GOT3 (cell line): ENCODE data around the gene GFOD2.

ENCODE experiments used
- DNase-seq: peaks from one replicate; lab custom pipeline; 2025; ENCODE audit warnings: mixed read lengths; lab: John Stamatoyannopoulos, UW

GFOD2 gene

DNA sequence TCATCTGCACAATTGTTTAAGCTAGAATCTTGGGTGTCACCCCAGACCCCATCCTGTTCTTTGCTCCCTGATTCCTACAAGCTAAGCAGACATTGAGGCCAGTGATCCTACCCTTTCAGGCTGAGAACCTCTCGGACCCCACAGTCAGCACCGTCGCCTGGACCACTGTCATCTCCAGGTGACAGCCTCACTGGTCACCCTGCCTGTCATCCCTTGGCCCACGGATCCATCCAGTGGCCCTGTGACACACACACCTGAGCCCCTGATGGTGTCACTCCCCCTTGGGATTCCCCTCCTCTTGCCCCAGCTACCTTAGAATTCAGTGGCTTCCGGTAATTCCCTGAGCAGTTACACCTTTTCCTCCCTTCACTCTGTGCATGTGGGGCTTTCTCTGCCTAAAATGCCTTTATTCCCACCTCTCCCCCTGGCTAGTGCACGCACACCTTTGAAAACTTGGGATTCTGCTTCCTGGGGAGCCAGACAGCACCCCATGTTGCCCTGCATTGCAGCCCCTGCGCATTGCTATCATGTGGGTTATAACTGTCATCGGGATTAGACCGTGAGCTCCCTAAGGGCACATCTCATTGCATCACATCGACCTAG, 49.5 kb downstream of the GFOD2 start:
- DNase-seq, result no peak

DNA sequence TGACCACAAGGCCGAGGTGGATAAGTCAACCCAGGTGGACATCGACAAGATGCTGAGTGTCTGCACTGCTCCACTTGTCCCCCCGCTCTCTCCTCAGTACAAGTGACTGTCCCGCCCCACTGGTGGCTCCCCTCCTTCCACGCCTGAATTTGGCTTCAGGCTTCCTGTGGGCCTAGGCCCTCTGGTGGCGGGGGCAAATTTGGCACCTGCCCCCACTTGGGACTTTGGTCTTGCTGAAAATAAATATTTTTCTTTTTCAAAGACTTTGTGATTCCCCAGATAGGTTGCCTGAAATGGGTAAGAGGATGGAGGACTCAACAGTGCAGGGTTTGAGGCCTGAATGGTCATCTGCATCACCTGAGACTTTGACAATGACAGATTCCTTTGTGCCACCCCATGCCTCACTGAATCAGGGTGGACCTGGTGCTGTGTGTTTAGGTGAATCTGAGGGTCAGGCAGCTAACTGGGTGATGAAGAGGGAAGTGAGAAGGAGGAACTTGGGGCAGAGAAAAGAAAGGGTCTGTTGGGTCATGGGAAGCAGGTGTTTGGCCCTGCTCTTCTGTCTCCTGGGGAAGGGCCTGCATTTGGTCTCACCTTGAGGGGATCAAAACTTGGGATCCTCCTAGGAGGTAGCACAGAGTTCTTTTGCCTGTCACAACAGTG, 50.5 kb downstream of the GFOD2 start:
- no peak for DNase-seq

DNA sequence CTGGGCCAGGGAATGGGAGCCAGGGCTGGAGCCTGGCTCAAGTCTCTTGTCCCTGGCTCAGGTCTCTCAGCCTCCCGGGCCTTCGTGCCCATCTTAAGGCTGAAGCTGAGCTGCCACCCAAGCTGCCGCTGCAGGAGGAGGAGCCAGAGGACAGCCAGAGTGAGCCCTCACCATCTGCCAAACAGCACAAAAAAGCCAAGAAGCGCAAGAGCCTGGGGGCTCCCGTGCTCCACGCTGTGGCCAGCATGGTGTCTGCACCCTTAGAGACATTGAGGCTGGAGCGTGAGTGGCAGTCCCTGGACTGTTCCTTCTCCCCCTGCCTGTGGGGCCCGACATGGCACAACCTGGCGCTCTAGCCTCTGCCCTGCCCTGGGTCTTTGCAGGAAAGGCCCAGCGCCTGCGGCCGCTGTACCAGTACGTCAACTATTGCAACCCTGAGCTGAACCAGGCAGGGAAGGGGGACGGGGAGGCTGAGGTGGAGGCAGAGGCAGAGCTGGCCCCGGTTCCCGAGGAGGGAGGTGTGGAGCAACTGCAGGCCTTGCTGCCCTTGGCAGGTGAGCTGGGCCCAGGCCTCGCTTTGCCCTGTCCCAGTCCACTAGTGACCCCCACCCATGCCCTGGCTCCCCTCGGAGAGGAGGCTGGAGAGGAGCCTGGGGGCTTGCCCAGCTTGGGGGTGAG, 51.2 kb downstream of the GFOD2 start:
- peak; percentile 71 for DNase-seq

DNA sequence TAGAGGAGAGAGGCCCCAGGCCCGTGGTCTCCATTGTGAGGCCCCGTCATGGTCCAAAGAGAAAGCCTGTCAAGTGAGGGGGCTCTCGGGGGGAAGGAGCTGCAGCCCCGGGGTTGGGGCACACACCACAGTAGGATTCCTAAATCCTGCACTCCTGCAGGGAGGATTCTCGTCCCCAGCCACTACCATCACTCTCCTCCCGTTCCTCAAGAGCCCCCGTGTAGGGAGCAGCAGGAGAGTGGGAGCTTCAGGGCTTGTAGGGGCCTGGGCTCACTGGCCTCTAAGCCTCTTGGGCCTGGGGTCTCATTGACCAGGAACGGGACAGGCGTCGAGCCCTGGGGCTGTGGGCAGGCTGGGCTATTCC, 51.7 kb downstream of the GFOD2 start:
- DNase-seq, result no peak

DNA sequence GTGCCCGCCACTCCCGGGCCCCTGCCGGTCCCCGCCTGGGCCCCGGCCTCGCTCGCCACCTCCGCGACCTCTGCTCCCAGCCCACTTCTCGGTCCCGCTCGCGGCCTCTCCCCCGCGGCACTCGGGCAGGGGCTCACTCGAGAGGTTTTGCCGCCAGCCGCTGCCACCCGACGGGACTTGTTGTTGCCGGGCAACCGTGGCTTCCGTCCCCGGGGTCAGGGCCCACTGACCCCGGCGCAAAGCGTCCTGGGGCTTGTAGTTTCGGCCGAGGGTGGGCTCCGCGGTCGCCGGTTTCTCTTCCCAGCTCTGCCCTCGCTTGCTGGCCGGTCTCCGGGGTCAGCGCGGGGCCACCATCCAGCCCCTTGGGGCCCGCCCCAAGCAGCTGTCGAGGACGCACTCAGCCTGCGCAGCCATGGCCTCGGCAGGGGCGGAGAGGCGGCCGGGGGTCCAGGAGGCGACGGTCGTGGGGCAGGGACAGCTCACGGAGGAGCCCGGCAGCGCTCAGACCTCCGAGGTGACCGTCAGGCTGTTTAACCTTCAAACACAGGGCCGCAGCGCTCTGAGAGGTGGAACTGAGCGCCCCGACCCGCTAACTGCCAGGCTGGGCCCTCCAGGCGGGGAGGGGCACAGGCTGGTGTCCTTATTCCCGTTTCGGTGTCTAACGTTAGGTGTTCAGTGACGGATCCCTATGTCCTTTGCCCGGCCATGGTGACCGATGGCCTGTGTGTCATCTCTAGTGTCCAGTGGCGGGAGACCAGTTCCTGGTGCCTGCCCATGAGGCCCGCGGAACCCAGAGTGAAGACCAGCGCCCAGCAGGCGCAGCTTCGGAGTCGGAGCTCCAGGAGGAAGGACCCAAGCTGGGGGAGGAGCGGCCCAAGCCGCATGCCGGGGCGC, 52.3 kb downstream of the GFOD2 start, which contains the start of the genes C16orf86 and ENKD1:
TSS of gene C16orf86 (plus strand) at position 256 of the 894 bp plus-strand sequence. CDS start at position 413, 157 bp downstream.
TSS of gene ENKD1 (minus strand) at position 192 of the 894 bp plus-strand sequence. CDS start 308 bp downstream, outside the sequence.
- DNase-seq, result peak; percentile 20

DNA sequence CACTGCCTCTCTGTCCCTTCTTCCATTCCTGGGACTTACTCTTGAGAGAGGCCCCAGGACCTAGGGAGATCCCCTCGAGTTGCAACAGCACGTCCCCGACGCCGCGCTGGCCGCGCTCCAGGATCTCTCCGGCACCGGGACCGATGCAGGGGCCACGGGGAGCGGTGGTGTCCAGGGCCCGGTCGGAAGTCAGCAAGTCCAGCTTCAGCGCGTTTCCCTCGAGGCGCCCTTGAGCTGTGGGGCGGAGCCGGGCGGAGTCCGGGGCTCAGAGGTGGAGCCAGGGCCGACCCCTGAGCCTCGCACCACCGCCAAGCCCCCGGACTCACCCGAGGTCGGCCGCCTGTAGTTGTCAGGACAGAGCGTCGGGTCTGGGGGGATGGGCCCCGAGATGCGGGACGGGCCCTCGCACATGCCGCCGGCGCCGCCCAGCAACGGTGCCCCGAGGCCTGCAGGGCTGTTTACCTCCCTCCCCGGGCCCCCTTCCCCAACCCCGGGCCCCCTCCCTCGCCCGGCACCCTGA, 53.0 kb downstream of the GFOD2 start:
- no peak for DNase-seq

DNA sequence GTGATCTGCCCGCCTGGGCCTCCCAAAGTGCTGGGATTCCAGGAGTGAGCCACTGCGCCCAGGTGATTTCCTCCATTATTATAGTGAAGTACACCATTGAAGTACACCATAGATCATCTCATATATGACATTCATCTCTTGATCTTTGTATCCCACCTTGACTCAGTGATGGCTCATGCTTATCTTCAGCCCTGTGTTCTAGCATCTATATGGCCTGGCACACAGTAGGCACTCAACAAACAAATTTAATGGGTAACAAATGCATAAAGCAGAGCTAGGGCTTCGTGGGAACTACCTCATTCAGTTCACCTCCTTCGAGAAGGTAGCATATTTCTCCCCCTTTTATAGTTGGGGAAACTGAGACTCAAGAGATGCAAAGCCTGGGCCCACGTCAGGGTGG, 53.5 kb downstream of the GFOD2 start:
- no peak for DNase-seq

DNA sequence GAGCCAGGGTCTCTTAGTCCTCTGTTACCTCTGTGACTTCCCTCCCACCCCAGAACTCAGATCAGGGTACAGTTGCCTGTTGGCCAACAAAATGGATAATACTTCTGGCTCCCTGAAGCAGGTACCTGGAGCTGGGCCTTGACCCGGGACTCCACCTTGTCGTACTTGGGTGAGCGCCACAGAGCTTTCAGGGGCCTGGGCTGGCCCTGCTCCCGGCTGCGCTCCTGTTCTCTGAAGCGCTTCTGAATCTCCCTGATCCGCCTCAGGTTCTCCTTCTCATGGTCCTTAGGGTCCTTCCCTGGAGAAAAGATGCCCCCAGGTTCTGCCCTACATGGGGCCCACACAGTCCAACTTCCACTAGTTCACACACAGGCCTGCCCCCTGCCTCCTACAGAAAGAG, 54.2 kb downstream of the GFOD2 start:
- DNase-seq, result no peak

DNA sequence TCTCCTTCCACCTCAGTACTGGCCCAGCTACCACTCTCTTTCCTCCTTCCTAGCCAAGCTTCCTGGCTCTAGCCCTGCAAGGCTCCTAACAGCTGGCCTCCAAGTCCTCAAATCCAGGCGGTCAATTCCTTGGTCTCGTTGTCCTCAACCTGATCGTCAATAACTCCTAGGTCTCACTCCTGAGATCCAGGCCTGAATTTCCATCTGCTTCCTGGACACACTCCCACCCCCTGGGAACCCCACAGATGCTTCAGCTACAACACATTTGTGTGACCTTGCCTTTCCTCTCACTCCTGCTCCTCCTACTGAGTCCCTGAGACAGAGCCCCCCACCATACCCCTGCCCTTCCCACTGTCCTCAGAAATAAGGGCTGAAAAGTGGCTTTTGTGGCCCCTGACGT, 54.9 kb downstream of the GFOD2 start:
- DNase-seq, result no peak

DNA sequence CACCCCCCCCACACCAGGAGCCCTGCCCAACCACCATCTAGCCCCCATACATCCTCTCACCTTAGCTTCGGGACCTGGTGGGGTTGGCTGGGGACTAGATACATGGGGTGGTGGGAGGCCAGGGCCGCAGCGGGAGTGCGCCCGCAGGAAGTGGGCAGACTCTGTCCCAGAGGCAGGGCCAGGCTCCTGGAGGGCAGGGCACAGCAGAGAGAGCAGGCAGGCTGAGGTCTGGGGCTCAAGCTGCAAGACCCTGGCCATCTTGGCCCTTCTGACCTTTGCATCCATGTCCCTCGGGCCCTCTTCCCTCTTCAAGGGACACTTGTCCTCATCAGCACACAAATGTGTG, 55.3 kb downstream of the GFOD2 start:
- DNase-seq, result no peak

DNA sequence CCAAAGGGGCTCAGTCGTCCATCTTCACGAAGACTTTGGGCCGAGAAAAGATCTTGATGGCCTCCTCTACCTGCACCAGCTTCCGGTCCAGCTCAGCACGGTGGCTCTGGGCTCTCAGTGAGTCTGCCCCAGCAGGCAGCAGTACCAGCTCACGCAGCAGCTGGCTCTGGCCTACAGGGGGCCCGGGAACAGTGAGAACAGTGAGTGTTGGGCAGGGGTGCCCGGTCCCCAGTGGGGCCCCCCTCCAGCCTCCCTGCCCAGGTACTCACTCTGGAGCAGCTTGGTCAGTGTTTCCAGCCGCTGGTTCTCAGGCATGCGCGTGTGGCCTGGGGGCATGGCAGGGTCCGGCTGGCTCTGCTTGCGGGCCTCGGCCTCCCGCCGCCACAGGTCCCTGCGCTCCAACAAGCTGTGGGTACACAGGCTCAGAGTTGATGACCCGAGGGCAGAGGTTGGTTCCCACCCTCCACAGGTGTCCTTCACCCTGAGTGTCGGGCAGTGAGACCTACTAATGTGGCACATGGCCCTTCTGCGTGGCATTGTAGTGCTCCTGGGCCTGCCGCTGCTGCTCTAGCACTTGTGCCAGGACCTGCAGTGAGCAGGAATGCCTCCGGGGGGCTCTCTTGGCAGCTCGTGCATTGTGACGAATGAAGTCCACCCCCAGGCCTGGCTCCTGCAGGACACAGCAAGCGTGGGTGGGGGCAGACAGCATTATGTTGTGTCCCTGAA, 55.8 kb downstream of the GFOD2 start:
- no peak for DNase-seq

DNA sequence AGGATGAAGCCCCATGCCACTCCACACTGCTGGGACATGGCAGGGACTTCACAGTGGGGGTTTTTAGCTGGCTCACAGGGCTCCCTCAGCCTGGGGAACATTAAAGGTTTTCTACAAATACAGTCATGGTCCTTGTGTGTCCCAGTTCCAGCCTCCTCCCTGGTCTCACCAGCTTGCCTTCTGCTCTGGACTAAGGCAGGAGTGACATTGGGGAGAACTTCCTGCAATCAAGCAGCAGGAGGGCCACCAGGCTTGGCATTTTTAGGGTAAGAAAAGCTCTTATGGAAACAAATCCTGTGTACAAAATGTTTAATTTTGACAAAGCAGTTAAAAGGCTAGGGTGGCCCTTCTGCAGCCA, 56.5 kb downstream of the GFOD2 start:
- DNase-seq, result no peak

DNA sequence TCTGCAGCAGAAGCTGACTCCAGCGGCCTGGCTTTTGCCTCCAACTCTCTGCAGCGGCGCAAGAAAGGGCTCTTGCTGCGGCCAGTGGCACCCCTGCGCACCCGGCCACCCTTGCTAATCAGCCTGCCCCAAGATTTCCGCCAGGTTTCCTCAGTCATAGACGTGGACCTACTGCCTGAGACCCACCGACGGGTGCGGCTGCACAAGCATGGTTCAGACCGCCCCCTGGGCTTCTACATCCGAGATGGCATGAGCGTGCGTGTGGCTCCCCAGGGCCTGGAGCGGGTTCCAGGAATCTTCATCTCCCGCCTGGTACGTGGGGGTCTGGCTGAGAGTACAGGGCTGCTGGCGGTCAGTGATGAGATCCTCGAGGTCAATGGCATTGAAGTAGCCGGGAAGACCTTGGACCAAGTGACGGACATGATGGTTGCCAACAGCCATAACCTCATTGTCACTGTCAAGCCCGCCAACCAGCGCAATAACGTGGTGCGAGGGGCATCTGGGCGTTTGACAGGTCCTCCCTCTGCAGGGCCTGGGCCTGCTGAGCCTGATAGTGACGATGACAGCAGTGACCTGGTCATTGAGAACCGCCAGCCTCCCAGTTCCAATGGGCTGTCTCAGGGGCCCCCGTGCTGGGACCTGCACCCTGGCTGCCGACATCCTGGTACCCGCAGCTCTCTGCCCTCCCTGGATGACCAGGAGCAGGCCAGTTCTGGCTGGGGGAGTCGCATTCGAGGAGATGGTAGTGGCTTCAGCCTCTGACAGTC, 57.0 kb downstream of the GFOD2 start:
- no peak for DNase-seq

DNA sequence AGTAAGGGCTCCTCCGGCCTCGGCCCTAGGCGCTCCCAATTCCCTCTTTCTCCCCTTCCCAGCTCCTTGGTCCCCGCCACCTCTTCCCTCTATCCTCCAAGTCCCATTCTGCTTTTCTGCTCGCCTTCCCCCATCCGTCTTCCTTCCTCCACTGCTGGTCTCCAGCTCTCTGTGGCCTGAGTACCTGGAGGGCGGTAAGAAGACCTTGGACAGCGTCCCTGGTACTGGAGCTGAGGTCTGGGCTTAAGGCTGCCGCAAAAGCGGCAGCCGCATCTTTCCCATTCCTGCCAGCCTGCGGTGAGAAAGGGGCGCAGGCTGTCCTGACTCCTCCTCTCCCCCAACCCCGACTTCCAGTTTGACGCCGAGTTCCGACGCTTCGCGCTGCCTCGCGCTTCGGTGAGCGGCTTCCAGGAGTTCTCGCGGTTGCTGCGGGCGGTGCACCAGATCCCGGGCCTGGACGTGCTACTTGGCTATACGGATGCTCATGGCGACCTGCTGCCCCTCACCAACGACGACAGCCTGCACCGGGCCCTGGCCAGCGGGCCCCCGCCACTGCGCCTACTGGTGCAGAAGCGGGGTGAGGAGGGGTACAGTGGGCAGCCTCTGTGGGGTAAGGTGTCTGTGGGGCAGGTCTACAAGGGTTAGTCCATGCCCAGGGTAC, 57.9 kb downstream of the GFOD2 start:
- DNase-seq, result no peak

DNA sequence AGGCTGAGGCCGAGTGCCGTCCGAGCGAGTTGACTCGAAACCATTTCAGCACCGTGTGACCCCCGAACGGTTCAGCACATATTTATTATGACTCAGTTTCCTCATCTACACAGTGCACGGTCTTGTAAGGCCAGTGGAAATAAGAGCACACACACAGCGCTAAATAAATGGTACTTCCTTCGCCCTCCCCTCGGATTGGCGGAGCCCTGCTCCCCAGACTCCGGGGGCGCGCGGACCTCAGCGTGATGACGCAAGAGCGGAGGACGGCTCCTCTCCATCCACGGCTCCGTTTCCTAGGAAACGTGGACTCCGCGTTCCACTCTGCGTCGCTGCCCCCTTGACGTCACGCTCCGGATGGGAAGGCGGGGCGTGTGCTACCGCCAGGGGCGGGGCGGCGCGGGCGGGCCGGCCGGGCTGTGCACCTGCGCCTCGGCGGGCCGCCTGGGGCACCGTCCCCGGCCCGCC, 58.5 kb downstream of the GFOD2 start, which contains the start of gene PARD6A:
TSS of gene PARD6A (plus strand) at position 397 of the 465 bp plus-strand sequence. CDS start 79 bp downstream, outside the sequence.
- peak; percentile 55 for DNase-seq

DNA sequence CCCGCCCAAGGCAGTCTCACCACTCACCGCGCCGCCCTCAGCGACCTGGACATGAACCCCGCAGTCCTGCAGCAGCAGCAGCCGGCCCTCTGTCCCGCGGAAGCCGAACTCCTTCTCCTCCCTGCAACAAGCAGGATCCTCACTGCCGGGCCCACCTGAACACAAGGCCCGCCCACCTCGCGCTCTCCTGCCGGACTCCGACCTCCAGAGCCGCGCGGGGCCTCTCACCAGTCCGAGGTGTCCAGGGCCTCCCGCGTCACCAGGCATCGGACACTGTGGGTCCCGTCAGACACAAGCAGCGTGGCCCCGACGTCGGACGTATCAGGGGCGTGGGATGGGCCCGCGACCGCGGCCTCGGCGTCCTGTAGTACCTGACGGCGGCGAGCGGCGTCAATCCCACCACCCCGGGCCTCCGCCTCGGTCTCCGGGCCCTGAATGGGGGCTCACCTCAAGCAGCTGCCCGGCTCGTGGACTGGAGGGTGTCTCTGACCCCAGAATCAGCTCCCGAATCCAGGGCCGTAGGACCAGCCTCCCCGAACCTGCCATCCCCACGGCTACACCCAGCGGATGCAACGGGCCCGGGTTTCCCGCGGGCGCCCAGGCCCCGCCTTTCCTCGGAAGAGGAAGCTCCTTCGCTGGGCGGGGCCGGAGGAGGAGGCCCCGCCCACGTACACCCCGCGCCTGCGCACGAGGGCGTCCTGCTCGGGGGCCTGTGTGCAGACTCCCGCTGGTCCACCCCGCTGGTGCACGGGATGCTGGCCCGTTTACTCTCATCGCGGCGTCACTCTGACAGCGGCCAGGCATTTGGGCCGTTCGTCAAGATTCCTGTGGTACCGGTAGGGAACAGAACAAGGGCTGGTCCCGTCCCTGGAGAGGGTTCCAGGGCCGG, 59.2 kb downstream of the GFOD2 start, which contains the start of gene ACD:
TSS of gene ACD (minus strand) at position 586 of the 889 bp plus-strand sequence. CDS start at position 546, 40 bp downstream.
- peak; percentile 82 for DNase-seq

DNA sequence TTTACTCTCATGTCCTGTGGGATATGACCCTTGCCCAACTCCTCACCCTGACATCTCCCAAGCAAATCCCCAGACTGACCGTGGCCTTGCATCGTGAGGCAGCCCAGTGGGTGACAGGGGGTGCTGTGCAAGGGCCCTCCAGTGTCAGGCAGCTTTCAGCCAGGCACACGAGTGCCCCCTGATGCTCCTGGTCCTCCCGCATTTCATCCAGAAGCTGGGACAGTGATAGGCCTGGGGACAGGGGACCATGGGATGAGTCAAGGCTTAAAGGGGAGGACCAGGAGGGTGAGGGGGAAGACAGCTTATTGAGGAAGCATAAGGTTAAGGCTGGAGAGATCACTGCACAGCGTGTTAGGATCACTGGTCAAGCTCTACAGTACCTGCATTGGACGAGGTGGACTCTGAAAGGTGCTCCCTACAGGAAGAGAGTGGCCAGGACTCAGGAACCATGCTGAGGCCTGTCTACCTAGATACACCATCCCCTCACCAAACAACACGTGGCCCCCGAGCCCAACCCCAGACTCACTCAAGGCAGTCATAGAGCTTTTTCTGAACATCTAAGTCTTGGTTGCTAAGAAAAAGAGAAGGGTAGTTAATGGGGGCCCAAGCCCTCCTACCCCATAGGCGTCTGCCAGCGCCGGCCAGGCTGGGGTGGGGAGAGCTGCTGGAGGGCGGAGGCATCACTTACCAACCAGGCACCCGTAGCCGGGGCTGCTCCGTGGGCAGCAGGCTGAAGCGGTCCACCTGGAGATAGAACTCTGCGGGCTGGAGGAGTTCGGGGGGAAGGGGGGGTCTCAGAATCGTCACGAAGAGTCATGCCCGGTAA, 60.1 kb downstream of the GFOD2 start:
- DNase-seq, result no peak
